SK-N-MC (cell line): ENCODE results near the gene FAF2.

Experiments used
- DNase-seq: peaks from one replicate; pipeline ENCODE4 v3.0.0-alpha.2; 2011; ENCODE audit warnings: low read depth, low spot score
- H3K27ac ChIP-seq: fragments of 200-600 bp; sonication (generic); 2 replicates; pipeline ENCODE4 v1.5.1; 2016; ENCODE audit warnings: mixed run types
- H3K36me3 ChIP-seq: fragments of 200-600 bp; sonication (generic); 2 replicates; pipeline ENCODE4 v1.6.1; 2017; ENCODE audit warnings: antibody characterized with exemption, low read length, mixed read lengths; ENCODE audit not compliant: insufficient read depth
- H3K4me3 ChIP-seq: fragments of 200-600 bp; sonication (generic); 2 replicates; pipeline ENCODE4 v1.5.1; 2016
- H3K9ac ChIP-seq: fragments of 200-600 bp; sonication (generic); 2 replicates; pipeline ENCODE4 v1.8.0; 2017; ENCODE audit warnings: mixed run types, mixed read lengths; ENCODE audit not compliant: insufficient read length
- H3K9me3 ChIP-seq: fragments of 200-600 bp; sonication (generic); 2 replicates; pipeline ENCODE4 v1.6.1; 2017; ENCODE audit warnings: low read depth, mild to moderate bottlenecking, antibody characterized with exemption, low read length, moderate library complexity, mixed read lengths
- EZH2 ChIP-seq: fragments of 200-600 bp; sonication (generic); IDR thresholded peaks from one replicate; pipeline ENCODE4 v1.6.1; 2017; ENCODE audit warnings: antibody characterized with exemption
- FOXP2 ChIP-seq: optimal IDR thresholded peaks from 2 replicates; pipeline ENCODE3; 2011; ENCODE audit warnings: mild to moderate bottlenecking, moderate library complexity; ENCODE audit not compliant: insufficient read depth; ENCODE audit errors: extremely low read length, control extremely low read depth
- POLR2AphosphoS5 ChIP-seq: IDR thresholded peaks from 2 replicates; pipeline ENCODE4 v1.6.1; 2012; ENCODE audit warnings: mild to moderate bottlenecking, low read depth, low read length, borderline replicate concordance

FAF2 gene

GRCh38 chr5:176463113-176463764 lies 15.1 kb downstream of the FAF2 start:
- no peak overlapping the region for H3K4me3 ChIP-seq
- no peak overlapping the region for H3K27ac ChIP-seq
- peaks cover 15% of the 10 kb centered on the region for H3K36me3 ChIP-seq
- no peak overlapping the region for H3K9ac ChIP-seq
- no peaks in the 10 kb centered on the region for H3K9me3 ChIP-seq
- DNase-seq: no peak
- TF ChIP-seq EZH2 (no peak), FOXP2 (no peak), POLR2AphosphoS5 (no peak)

- peaks cover 22% of the 10 kb centered on the region for H3K36me3 ChIP-seq
- no peaks in the 10 kb centered on the region for H3K9me3 ChIP-seq
- H3K4me3 ChIP-seq: no peak overlapping the region
- no peak overlapping the region; the same call in 1 of the 2 replicates for H3K27ac ChIP-seq
- TF ChIP-seq FOXP2: no peak
- TF ChIP-seq POLR2AphosphoS5: no peak
- TF ChIP-seq EZH2: no peak
- DNase-seq: no peak
- H3K9ac ChIP-seq: no peak overlapping the region
These were observed 18.2 kb downstream of the FAF2 start for GRCh38 chr5:176466245-176466871.

- H3K27ac ChIP-seq: no peak overlapping the region
- H3K9ac ChIP-seq: no peak overlapping the region
- H3K4me3 ChIP-seq: no peak overlapping the region
- no peak for DNase-seq
- no peak for TF ChIP-seq FOXP2
- H3K36me3 ChIP-seq: peaks cover 39% of the 10 kb centered on the region
- H3K9me3 ChIP-seq: no peaks in the 10 kb centered on the region
These were observed 21.1 kb downstream of the FAF2 start for GRCh38 chr5:176469296-176469695.

- no peak overlapping the region for H3K9ac ChIP-seq
- H3K27ac ChIP-seq: no peak overlapping the region
These were observed 22.4 kb downstream of the FAF2 start for GRCh38 chr5:176470539-176470938.

GRCh38 chr5:176471098-176471497 lies 22.9 kb downstream of the FAF2 start:
- no peak overlapping the region for H3K4me3 ChIP-seq
- no peak for TF ChIP-seq FOXP2
- no peak for TF ChIP-seq POLR2AphosphoS5
- TF ChIP-seq EZH2: no peak
- no peak for DNase-seq
- H3K27ac ChIP-seq: no peak overlapping the region
- H3K9me3 ChIP-seq: no peaks in the 10 kb centered on the region
- H3K9ac ChIP-seq: no peak overlapping the region
- H3K36me3 ChIP-seq: peaks cover 39% of the 10 kb centered on the region

More at GRCh38 chr5:176470539-176470938, 22.4 kb downstream of the FAF2 start:
- no peak overlapping the region for H3K4me3 ChIP-seq
- no peak for TF ChIP-seq FOXP2
- TF ChIP-seq EZH2: no peak
- TF ChIP-seq POLR2AphosphoS5: no peak
- H3K36me3 ChIP-seq: peaks cover 39% of the 10 kb centered on the region
- no peak for DNase-seq
- H3K9me3 ChIP-seq: no peaks in the 10 kb centered on the region

- Histone ChIP-seq H3K4me3 (no peak overlapping the region), H3K9me3 (no peaks in the 10 kb centered on the region), H3K36me3 (peaks cover 35% of the 10 kb centered on the region), H3K27ac (no peak overlapping the region), H3K9ac (no peak overlapping the region)
- no peak for DNase-seq
- no peak for TF ChIP-seq EZH2
- no peak for TF ChIP-seq POLR2AphosphoS5
- no peak for TF ChIP-seq FOXP2
These were observed 25.3 kb downstream of the FAF2 start for GRCh38 chr5:176473335-176474006.

GRCh38 chr5:176474476-176474875 lies 26.3 kb downstream of the FAF2 start:
- 0 out of 2 replicates have a peak overlapping the region, but pooled peaks have one; percentile 28 for H3K4me3 ChIP-seq
- peak; percentile 39 for DNase-seq
- H3K27ac ChIP-seq: peak overlapping the region; percentile 40; the same call in 1 of the 2 replicates
- H3K9me3 ChIP-seq: no peaks in the 10 kb centered on the region
- TF ChIP-seq EZH2 (no peak), POLR2AphosphoS5 (no peak), FOXP2 (no peak)
- no peak overlapping the region for H3K9ac ChIP-seq
- peaks cover 42% of the 10 kb centered on the region for H3K36me3 ChIP-seq

- no peak overlapping the region for H3K9ac ChIP-seq
- DNase-seq: no peak
- H3K9me3 ChIP-seq: no peaks in the 10 kb centered on the region
- no peak overlapping the region for H3K27ac ChIP-seq
- H3K36me3 ChIP-seq: peaks cover 54% of the 10 kb centered on the region
- TF ChIP-seq EZH2 (no peak), FOXP2 (no peak), POLR2AphosphoS5 (no peak)
- H3K4me3 ChIP-seq: no peak overlapping the region
These were observed 33.5 kb downstream of the FAF2 start for GRCh38 chr5:176481711-176482110.

- no peak overlapping the region for H3K9ac ChIP-seq
- TF ChIP-seq EZH2: no peak
- no peak for TF ChIP-seq FOXP2
- no peak for TF ChIP-seq POLR2AphosphoS5
- H3K27ac ChIP-seq: no peak overlapping the region
- no peak overlapping the region for H3K4me3 ChIP-seq
- H3K36me3 ChIP-seq: peaks cover 64% of the 10 kb centered on the region
- H3K9me3 ChIP-seq: no peaks in the 10 kb centered on the region
- DNase-seq: no peak
These were observed 37.0 kb downstream of the FAF2 start for GRCh38 chr5:176485176-176485575.
